ENCODE measurements around the gene SOX2. TPM values are rescaled to one million over a fixed set of nuclear protein-coding genes. Genes with fewer than 3 reads are reported as not detected.
"Not testable (repeated sequence)": the region's sequence is repeated elsewhere in the genome, so short reads cannot be mapped to it uniquely, and the experiment has no call there.

Gene SOX2
- polyA plus RNA-seq, 5 donors: 14.0 to 23.7 (median 15.9) TPM

DNA sequence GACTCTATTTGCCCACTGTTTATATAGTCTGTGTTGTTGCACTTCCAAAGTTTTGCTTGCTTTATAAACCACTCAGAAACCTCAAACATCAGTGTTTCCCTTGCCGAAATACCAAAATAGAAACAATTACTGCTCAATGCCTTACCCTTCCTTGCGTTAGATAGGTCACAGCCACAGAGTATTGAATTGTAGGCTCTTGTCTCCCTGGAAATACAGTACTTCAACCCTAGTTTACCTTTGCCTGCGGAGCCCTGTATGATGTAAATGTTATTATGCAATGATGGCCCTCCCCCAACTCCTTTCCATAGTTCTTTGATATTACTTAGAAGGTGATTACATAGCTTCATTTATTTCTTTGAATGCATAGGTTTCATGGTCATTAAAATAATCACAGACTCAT is 44.2 kb downstream of the SOX2 start:
- peak; percentile 8 to 17 for DNase-seq

DNA sequence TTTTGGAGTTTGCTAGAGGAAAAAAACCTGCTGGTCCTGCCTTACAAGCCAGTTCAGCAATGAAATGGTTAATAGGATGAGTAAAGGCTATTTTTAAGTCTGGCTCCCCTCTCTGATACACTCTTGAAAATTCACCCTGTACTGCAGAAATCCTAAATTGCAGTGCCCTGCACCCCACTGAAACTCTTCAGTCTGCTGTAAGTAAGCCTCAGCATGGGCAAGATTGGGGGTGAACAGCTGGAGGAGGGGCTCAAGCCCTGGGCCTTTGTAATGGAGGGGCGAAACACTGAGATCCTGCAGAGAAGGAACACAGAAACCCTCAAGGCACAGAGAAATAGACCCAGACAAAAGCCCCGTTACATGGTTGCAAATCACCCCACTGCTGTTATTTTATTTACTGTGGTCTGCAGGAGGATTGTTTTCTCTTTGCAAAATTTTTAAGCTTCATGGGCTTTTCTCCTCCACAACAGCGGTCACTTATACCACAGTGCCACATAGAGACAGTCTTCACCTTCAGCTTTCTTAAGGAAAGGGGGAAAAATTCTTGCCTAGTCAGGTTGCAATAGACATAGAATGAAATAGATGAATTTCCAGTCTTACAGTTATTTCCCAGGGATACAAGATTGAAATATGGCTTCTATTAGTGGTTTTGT is 45.0 kb downstream of the SOX2 start:
- no peak for DNase-seq

DNA sequence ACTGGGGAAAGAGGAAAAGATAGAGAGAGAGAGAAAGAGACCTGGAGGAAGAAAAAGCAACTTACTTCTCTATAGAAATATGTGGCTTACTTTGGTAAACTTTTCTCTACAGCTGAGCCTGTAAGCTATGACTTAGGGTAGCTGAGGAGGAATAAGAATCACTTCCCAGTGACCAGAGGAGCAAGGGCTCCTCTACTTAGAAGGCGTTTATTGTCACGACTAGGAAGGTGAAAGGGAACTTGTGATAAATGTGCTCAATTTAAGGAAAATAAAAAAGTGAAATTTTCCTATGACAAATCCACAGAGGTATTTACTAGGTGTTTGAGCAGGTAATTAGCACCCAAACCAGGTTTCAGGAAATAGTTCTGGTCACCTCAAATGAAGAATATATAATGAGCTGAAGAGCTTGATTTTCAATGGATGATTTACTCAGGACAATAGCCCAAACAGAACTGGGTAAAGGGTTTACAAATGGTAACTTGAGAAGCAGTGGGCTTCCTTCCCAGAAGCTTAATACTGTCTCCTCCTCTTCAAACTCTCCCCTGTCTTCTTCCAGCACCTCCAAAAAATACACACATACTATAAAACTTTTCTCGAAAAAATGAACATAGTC is 46.1 kb downstream of the SOX2 start:
- no peak for DNase-seq

GRCh38 chr3:181761906-181762305 is 50.2 kb downstream of the SOX2 start:
- DNase-seq: no peak

DNA sequence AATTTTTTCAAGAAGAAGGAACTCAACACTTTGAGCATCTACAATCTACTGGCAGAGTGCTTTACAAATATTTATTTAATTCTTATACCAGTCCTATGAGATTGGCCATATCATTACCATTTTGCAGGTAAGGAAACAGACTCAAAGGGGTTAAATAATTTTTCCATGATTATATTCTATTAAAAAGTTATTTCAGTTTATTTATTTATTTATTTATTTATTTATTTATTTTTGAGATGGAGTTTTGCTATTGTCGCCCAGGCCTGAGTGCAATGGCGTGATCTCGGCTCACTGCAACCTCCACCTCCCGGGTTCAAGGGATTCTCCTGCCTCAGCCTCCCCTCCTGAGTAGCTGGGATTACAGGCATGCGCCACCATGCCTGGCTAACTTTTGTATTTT is 52.3 kb downstream of the SOX2 start:
- not testable (repeated sequence) for DNase-seq

All from right lung (tissue), 5 donors.